Effector CD8-positive, alpha-beta T cell (primary cell): Measurements from ENCODE around the gene NID2.

Experiments
- DNase-seq: peaks from one replicate; lab custom pipeline; 2025; lab: John Stamatoyannopoulos, UW

NID2 gene

GRCh38 chr14:52055167-52055566 lies 13.7 kb downstream of the NID2 start:
- no peak for DNase-seq

DNA sequence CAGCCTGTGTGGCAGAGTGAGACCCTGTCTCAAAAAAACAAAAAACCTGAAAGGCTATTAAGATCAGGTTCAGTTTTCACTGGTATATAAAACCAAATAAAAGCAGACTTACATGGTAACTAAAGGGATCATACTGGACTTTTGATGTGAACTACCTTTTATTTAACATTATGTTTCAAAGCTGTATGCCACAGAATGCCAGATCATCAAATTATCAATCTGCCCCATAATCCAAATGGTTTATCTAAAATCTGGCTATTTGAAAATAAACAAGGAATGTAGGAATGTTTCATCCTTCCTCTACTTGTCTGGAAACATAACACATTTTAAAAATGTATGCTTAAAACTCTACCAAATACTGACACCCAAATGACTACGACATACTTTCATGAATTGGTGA lies 14.2 kb downstream of the NID2 start:
- DNase-seq, result no peak

DNA sequence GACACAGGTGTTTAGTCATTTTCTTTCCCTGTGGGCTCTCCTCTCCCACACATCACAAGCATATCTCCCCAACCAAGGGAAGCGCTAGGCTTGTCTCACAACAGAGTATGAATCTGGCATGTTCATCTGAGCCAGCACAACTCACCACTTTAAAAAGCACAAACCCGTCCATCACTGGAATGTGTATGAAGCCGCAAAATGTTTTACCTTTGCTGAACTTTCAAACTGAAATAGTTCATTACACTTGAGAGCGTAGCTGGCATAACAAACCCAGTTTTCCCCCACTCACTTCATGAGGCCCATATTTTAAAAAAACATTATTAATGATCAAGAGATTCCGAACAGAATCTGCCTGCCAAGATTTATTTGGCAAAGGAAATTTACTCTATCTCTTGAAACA lies 15.8 kb downstream of the NID2 start:
- DNase-seq, result no peak

- DNase-seq, result no peak
Observed at GRCh38 chr14:52052288-52052943, 16.4 kb downstream of the NID2 start.

- DNase-seq, result no peak
Observed at GRCh38 chr14:52051871-52052270, 17.0 kb downstream of the NID2 start.

GRCh38 chr14:52051251-52051650 lies 17.6 kb downstream of the NID2 start:
- no peak for DNase-seq

GRCh38 chr14:52049721-52050588 lies 18.9 kb downstream of the NID2 start:
- DNase-seq, result no peak

- DNase-seq, result no peak
Observed at GRCh38 chr14:52049271-52049670, 19.6 kb downstream of the NID2 start.

GRCh38 chr14:52048641-52049204 lies 20.1 kb downstream of the NID2 start:
- no peak for DNase-seq

DNA sequence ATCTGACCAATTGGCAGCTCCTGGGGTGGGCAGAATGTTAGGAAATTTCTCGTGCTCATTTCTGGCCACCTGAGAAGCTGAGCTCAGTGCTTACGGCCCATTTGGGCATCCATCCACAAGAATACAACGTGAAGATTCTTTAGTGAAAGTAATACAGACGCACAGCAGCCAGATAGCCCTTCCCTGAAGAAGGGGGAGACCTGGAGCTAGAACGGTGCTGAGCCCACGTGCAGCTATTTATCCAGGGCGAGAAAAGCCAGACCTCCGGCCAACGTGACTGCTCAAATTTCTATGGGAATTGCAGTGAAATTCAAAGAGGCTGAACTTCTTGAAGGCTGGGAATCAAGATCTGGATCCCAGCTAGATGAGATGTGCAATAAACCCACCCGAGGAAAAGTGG lies 20.7 kb downstream of the NID2 start:
- DNase-seq, result no peak

DNA sequence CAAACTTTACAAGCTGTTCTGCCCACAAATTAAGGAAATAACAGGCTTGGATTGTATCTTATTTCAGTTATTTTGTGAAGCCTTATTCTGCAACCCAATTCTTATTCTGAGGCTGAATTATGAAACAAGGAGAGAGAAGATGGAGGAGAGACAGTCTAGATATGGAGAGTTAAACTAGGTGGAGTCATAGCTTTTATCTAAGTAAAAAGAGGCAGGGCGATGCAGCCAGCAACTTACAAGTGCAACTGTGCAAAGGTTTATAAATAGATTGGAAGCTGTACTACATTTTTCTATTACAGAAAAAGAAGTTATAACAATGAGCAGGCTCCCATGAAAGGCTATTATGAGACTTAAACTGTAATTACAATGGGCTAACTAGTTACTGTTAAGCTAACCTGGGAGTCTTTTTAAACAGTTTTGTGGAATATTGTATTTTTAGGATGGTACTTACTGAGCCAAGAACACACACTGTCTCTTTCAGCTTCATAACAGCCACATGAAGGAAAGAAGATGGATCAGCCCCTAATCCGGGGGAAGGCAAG lies 22.4 kb downstream of the NID2 start:
- no peak for DNase-seq

DNA sequence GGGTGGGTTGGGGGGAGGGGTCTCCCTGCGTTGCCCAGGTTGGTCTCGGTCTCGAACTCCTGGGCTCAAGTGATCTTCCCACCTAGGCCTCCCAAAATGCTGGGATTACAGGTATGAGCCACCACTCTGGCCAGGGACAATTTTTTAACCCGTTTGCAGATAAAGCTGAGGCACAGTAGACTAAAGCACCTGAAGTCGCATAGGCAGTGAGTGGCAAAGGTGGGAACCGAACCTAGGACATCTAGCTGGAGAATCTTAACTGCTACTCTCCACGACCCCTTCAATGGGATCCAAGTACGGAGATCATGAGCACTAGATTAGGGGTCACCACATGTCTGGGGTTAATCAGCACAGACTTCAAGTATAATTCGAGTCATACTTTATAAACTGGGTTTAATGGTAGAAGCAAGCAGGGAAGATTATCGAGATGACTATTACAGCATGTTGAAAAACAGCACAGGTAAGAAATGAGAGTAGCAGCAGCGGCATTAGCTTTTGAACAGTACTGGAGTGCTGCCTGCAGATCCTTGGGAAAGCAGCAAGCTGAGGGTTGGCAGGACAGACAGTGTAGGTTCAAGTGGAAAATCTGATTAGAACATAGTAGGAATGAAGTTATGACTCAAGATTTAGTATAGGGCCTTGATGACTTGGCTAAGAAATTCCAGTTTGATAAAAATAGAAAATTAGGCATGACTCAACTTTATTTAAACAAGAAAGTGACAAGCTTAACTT lies 23.9 kb downstream of the NID2 start:
- no peak for DNase-seq

DNA sequence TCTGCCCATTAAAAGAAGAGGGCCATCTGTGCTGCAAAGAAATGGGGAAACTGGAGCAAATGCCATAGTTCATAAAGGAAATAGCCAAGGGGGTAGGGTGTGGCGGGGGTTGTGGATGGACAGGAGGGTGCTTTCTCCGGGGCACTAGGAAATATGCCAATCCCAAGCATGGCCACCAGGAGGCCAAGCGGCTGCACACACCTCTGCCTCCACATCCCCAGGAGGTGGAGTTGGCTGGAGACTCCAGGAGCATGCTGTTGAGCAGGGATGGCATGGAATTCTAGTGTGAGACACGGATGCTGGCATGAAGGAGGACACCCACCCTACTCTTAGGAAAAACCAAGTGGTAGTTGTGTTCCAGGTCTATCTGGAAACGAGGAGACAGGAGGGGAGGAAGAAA lies 25.2 kb downstream of the NID2 start:
- DNase-seq, result no peak

GRCh38 chr14:52042371-52043289 lies 26.2 kb downstream of the NID2 start:
- no peak for DNase-seq

- DNase-seq, result no peak
Observed at GRCh38 chr14:52040598-52040997, 28.3 kb downstream of the NID2 start.

DNA sequence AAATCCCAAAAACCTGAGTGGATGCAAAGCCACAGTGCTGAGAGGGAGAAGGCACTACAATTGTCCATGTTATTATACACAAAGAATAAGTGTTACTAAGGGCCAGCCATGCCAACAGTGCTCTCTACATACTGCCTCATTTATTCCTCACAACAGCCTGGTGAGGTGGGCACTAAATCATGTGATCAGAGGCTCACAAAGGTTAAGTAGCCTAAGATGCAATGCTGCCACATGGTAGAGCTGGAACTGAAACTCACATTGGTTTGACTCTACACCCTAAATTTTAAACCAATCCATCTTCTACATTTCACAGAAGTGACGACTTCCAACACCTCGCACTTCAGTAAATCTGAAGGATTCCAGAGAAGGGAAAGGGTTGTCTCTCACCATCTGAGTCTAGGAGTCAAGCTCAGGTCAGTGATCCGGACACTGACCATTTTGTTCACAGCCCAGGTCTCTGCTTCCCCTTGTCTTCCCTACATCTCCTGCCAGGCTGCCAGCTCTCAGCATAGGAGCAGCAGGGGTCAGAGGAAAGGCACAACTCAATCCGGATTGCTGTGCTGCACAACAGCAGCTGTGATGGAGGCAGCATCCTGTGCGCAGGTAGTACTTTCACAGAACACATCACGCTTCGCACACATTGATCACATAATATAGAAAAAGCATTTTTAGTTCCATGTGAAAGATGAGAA lies 29.6 kb downstream of the NID2 start:
- no peak for DNase-seq

GRCh38 chr14:52033101-52033642 lies 35.7 kb downstream of the NID2 start:
- no peak for DNase-seq

GRCh38 chr14:52032204-52032801 lies 36.6 kb downstream of the NID2 start:
- DNase-seq, result no peak

- no peak for DNase-seq
Observed at GRCh38 chr14:52031781-52032180, 37.1 kb downstream of the NID2 start.

DNA sequence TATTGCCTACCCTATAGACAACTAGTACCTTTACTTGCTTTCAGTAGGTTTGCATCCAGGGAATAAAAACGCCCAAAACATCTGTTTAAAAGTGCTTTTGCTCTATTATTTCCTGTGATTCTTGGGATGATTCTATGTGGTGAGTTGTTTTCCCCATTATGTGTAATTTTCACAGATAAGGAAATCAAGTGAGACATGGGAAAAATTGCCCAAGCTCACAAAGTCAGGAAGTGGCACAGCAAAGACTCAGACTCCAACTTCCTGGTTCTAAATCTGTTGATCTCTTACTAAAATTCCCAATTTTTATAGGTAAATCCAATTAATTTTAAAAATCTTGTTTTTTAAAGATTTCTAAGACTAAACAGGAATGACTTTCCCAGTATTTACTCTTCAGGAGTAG lies 39.0 kb downstream of the NID2 start:
- DNase-seq, result no peak
